Inflammatory macrophage (primary cell): ENCODE measurements around the gene ATP1B2.
A peak's percentile ranks its signal among the peaks of the same experiment; 100 is the strongest.
"Not testable (repeated sequence)": the region's sequence is repeated elsewhere in the genome, so short reads cannot be mapped to it uniquely, and the experiment has no call there.

ENCODE experiments used
- DNase-seq, 2 donors: peaks; one replicate each; pipeline ENCODE4 v3.0.0-alpha.2; 2020 to 2022

The ATP1B2 gene

DNA sequence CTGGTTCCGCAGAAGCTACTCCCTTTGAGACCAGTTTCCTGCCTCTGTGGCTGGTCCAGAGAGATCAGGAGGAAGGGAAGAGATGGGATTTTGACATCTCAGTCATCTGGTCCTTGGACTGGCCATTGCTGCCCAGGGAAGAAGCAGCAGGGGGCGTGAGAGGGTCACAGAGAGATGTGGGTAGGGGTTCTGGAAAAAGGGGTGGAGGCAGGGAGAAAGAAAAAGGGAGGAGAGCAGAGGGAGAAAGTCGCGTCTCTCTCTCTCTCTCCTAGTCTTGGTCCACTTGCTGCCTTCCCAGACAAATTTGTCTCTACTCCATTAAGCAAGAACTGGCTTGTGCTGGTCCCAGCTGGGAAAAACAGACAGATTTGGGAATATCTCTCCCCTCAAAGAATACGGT is 16.3 kb upstream of the ATP1B2 start:
- DNase-seq = peak; percentile 34 to 46

DNA sequence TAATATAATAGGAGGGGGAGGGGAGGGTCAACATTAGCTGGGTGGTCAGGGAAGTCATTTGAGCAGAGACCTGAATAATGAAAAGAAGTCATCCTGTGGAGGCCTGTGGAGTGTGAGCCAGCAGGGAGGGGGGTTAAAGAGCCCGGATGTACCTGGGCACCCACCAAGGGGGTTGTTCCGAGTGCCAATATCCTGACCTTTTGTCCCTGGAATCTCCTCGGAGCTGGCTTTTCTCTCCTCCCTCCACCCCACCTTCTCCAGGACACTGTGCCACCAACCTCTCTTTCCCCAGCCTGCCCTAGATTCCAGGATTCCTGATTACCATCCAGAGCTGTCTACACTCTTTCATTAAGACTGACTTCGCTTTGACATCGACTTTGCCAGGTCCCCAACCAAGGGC is 14.6 kb upstream of the ATP1B2 start:
- DNase-seq = no peak

DNA sequence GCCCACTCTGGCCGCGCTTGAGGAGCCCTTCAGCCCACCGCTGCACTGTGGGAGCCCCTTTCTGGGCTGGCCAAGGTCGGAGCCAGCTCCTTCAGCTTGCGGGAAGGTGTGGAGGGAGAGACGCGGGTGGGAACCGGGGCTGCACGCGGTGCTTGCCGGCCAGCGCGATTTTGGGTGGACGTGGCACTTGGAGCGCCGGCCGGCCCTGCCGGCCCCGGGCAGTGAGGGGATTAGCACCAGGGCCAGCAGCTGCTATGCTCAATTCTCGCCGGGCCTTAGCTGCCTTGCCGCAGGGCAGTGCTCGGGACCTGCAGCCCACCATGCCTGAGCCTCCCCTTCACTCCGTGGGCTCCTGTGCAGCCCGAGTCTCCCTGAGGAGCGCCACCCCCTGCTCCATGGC is 9.9 kb upstream of the ATP1B2 start:
- DNase-seq = no peak

DNA sequence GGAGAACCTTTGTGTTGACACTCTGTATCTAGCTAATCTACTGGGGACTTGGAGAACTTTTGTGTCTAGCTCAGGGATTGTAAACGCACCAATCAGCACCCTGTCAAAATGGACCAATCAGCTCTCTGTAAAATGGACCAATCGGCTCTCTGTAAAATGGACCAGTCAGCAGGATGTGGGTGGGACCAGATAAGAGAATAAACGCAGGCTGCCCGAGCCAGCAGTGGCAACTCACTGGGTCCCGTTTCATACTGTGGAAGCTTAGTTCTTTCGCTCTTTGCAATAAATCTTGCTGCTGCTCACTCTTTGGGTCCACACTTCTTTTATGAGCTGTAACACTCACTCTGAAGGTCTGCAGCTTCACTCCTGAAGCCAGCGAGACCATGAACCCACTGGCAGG is 9.1 kb upstream of the ATP1B2 start:
- not testable (repeated sequence) for DNase-seq

DNA sequence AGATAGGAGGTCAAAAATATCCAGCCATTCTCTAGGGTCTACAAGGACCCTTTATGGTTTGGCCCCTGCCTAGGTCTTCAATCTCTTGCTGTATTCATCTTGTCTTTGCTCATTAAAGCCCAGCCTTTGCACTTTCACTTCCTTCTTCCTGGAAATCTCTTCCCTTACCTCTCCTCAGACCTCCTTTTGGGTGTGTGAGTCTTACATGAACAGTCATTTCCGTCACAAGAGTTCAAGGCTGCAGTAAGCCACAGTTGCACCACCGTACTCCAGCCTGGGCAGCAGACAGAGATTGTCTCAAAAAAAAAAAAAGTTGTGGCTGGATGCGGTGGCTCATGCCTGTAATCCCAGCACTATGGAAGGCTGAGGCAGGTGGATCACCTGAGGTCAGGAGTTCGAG is 6.0 kb upstream of the ATP1B2 start:
- peak; percentile 67 to 90 for DNase-seq

DNA sequence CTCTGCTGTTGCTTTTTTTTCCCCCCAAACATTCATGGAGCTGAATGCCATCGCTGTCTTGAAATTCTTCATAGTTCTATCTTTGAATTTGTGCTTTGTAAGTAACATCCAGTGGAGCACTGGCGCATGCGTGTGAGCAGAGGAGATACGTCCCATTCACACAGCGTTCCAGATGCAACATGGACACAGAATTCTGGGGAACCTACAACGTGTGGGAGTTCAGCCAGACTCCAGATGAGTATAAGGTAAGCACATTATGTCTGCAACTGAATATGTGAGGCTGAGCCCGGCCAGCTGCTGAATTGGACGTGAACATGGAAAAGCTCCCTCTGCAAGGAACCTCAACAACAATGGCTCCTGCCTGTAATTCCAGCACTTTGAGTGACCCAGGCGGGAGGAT is 4.3 kb upstream of the ATP1B2 start:
- DNase-seq = no peak

DNA sequence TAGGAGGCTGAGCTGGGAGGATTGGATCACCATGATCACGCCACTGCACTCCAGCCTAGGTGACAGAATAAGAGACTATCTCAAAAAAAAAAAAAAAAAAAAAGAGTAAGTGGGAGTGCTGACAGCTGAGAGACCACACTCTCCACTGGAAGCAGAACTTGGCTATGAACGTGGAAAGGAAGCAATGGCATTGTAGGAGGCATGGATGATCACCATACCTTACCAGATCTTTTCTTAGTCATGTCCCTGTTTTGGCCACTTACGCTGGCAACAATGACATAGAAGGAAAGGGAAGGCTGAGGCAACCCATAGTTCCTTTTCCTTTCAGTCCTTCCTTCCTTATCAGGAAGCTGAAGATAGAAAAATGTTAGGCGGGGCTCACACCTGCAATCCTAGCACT is 3.7 kb upstream of the ATP1B2 start:
- peak; percentile 78 to 83 for DNase-seq

DNA sequence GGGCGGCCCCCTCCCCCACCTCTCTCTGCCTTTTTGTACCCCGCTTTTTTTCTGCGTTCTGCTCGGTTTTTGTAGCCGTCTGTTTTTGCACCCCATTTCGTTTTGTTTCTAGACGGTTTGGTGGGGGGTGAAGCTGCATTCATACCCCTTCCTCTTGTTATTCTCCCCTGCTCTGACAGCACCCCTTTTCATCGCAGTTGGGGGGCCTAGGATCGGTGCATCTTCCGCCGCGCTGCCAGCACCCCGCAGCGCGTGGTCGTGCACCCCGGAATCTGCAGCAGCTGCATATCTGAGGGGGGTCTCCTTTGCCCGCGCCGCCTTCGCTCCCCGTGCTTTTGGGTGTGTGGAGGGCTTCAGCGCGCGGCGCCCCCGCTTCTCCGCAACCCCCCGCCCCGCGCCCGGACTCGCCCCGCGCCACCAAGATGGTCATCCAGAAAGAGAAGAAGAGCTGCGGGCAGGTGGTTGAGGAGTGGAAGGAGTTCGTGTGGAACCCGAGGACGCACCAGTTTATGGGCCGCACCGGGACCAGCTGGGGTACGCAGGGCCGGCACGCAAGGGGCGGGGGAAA is 455 bp downstream of the ATP1B2 start:
- DNase-seq = no peak

DNA sequence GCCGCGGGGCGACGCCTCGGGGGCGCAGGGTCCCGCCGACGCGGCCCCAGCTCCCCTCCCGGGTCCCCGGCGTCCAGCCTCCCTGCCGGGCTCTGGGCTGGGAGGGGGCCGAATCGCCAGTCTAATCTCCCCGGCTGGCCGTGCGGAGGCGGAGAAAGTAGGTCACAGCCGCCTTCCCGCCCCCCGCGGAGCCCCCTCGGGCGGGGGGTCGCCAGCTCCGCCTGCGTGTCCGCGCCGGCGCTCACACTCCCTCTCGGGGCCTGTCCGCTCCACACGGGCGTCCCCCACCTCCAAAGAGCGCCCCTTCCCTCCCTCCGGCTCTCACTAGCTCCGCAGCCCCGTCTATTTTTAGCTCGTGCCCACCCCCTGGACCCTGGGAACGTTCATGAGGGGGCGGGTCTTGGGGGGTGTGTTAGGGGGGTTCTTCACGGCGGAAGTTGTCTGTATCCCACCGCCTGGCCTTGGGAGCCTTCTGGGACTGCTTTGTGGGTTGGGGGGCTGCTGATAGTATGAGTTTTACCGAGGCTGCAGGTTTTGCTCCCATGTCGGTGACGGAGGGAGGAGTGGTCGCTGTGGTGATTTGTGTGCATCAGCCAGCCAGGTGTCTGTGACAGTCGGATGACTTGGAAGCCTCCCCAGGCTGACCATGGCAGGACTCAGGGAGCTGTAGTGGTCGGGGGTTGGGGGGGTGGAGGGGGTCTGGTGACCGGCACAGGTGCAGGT is 1.1 kb downstream of the ATP1B2 start:
- no peak for DNase-seq

DNA sequence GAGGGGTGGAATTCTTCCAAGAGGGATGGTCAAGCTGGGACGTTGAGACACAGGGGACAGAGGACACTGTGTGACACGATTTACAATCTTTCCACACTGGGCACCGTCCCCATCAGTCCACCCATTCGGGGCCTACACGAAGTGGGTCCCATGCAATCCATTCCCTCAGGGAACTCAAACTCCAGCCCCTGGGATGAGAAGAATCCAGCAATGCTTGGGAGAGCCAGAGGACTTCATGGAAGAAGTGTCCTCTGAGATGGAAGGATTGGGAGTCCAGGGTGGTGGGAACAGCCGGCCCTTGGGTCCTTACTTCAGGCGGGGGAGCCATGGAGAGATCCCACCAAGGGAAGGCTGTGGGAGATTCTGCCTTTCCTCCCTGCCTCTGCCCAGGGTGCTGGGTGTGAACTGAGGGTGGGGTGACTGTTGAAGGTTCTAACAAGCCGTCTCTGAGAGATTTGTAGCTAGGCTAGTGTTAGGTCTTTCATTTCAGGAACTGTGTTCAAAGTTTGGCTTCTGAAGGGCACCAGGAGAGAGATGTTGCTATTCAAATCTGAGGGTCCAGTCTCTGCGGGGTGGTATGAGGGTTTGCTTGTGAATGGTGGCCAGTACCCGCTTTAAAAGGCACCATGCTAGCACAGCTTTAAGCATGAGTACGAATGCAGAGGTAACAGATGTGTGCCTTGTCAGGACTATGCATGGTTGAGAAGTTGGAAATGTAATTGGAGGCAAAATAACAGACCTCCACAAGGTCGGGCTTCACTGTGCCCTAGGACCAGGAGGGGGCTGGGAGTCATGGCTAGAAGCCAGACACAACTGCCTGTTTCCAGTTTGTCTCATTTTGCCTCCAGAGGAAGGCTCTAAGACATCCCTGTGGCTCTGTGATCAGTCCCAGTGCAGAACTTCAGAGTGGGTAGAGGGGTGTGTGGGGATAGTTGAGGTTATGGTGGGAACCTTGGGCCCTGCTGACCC is 1.9 kb downstream of the ATP1B2 start:
- DNase-seq = no peak

DNA sequence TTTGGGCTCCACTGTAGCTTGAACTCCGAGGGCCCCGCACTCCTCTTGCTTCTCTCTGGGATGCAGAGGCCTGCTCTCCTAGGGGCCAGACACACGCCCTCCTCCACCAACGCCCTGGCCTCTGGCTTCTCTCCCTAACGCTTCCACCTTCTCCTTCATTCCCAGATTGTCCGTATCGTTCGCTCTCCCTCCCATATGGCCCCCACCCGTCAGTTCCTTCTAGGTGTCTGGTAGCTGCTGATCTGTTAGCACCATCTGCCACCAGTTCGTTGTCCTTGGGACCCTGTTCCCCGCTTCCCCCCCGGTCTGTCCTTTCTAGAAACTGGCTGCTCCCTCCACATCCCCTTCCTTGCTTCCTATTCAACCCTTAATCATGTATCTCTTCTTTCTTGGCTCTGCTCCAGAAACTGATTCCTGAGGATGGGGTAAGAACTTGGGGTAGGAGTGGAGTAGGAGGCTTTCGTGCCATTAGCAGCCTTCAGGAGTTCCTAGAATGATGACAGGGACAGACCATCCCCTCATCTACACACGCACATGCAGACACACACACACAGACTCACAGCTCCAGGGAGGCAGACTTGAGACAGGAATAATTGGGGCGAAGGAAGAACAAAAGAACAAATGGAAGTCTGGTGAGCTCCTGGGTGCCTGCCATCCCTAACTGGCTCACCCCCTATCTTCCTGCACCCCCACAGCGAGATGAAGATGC is 4.3 kb downstream of the ATP1B2 start:
- DNase-seq = peak in 1 of 2 donors; percentile 62

DNA sequence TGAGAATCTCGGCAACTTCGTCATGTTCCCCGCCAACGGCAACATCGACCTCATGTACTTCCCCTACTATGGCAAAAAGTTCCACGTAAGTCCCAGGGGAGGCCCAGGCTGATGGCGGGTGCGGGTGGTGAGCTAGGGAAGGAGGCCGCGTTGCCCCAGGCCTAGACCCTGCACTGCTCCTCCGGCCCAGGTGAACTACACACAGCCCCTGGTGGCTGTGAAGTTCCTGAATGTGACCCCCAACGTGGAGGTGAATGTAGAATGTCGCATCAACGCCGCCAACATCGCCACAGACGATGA is 4.8 kb downstream of the ATP1B2 start:
- peak in 1 of 2 donors; percentile 27 for DNase-seq

DNA sequence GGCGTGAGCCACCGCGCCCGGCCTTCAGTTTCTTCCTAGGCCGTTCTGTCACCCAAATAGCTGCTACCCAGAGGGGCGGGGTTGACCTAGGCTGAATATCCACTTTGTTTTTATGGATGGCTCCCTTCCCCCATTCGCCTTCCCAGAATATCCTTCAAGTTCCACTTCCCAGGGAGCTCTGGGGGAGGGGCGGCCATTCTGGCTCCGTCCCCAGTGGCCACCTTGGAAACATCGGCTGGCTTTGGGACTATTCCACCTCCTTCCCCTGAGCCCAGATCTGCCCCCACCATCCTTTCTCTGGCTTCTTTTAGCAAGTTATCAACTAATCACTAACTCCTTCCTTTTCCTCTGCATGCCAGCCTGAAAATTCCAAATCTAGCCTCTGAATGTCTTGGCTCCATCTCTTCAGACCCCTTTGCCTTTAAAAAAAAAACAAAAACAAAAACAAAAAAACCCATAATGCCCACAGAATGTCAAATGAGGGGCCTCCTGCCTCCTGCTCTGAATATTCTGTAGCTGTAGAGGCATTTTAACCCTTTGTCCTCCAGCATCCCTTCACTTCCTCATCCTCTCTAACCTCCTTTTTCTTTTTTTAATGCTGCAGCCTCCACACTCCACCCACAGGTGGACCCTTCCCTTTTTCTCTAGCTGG is 6.4 kb downstream of the ATP1B2 start:
- peak in 1 of 2 donors; percentile 21 for DNase-seq

DNA sequence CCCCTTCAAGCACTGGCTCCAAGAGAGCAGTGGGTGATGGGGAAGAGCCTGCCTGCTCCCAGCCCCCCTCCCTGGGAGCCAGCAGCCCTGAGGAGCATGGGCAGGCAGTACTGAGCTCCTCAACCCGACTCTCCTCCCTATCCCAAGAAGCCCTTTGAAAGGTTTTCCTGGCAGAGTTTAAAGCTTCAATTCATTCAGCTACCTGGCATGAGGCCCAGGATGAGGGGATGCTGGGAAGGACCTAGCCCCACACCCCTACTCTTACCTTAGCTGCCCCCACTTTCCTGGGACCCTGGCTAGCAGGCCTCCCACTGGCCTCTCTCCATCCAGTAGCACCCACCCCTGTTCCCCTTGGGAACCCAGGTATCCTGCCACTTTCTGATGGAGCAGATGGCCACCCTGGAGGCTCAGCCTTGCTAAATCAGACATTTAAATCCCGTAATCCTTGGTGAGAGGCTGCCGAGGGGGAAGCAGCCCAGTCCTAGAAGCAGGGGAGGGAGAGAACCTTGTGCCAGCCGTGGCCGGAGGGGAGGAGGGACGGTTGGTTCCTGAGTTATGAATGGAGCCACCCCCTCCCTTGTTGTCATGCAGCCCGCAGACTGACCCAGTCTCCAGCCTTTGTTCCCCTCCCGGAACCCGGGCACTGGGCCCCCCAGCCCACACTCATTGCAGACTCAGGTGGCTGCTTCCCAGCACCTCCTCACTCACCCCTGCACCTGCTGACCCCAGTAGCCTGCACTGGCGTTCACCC is 17.1 kb downstream of the ATP1B2 start:
- DNase-seq = no peak

DNA sequence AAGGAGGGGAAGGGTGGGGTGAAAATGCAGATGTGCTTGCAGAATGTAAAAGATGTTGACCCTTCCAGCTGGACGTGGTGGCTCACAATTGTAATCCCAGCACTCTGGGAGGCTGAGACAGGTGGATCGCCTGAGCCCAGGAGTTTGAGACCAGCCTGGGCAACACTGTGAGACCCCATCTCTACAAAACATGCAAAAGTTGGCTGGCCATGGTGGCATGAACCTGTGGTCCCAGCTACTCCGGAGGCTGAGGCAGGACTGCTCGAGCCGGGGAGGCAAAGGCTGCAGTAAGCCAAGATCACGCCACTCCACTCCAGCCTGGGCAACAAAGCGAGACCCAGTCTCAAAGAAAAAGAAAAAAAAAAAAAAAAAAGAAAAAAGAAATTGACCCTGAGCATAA is 17.8 kb downstream of the ATP1B2 start:
- no peak for DNase-seq

DNA sequence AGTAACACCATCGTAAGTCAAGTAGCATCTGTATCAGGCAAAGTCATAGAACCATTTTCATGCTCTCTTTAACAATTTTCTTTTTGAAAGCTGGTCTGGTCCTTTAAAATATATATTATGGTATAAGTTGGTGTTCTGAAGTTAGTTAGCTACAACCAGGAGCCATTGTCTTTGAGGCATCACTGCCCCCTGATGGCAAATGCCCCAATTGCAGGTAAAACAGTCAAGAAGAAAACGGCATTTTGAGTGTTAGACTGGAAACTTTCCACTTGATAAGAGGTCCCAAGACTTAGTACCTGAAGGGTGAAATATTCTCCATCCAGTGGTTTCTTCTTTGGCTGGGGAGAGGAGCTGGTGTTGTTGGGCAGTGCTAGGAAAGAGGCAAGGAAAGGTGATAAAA is 22.5 kb downstream of the ATP1B2 start:
- DNase-seq = peak; percentile 70 to 71

DNA sequence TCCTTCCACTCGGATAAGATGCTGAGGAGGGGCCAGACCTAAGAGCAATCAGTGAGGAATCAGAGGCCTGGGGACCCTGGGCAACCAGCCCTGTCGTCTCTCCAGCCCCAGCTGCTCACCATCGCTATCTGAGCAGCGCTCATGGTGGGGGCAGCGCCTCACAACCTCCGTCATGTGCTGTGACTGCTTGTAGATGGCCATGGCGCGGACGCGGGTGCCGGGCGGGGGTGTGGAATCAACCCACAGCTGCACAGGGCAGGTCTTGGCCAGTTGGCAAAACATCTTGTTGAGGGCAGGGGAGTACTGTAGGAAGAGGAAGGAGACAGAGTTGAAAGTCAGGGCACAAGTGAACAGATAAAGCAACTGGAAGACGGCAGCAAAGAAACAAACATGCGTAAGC is 24.2 kb downstream of the ATP1B2 start:
- DNase-seq = no peak

DNA sequence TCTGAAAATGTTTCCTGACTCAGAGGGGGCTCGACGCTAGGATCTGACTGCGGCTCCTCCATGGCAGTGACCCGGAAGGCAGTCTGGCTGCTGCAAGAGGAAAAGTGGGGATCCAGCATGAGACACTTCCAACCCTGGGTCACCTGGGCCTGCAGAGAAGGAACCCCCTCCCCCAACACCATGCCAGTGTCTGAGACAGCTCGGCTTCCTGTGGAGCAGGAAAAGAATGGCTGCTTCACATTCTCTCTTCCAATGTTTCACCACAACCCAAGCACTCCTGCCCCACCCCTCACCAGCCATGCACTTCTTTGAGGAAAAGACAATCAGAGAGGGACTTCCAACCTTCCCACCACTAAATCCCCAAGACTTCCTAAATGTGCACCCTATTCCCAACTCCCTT is 25.8 kb downstream of the ATP1B2 start:
- DNase-seq = no peak

DNA sequence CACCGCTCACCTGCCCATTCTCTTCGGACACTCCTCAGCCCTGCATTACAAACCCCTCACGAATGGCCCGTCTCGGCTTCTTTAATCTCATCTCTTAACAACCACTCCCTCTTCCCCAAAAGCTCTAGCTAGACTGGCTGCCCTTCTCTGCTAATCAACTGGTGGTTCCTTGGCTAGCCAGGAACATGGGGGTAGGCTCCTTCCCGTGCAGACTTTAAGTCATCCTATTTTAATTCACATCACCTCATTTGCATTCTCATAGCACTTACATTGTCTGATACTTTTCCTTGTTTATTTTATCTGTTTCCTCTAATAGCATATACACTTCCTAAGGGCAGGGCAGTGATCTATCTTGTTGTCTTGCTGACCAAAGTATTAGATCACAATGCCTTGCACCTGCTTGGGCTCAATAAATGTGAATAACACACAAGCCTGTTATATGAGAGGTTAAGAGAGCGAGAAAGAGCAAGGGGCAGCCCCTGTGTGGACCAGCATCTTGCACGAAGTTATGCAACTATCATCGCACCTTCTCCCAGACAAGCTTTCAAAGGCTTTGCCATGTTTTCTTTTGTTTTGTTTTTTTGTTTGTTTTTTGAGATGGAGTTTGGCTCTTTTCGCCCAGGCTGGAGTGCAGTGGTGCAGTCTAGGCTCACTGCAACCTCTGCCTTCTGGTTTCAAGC is 26.8 kb downstream of the ATP1B2 start:
- no peak for DNase-seq

DNA sequence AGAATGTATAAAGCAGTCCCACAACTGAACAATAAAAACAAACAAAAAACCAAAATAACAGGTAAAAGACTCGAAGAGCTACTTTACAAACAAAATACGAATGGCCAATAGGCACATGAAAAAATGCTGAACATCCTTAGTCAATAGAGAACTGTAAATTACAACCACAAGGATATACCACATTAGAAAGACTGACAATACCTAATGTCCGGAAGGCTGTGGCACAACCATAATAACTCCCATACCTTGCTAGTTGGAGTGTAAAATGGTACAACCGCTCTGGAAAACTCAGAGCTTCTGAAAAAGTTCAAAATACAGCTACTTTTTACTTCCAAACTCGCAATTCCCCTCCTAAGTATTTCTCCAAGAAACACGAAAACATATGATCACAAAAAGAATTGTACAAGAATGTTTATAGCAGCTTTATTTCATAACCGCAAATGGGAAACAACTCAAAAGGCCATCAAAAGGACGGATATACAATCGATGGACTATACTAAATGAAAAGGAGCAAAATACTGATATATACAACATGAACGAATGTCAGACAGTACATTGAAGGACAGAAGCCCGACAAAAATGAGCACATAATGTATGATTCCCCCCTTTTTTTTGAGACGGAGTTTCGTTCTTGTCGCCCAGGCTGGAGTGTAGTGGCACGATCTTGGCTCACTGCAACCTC is 34.3 kb downstream of the ATP1B2 start:
- DNase-seq = no peak
